Measurements from ENCODE around the gene SLC22A17.
"Not testable (repeated sequence)": the region's sequence is repeated elsewhere in the genome, so short reads cannot be mapped to it uniquely, and the experiment has no call there.

DNA sequence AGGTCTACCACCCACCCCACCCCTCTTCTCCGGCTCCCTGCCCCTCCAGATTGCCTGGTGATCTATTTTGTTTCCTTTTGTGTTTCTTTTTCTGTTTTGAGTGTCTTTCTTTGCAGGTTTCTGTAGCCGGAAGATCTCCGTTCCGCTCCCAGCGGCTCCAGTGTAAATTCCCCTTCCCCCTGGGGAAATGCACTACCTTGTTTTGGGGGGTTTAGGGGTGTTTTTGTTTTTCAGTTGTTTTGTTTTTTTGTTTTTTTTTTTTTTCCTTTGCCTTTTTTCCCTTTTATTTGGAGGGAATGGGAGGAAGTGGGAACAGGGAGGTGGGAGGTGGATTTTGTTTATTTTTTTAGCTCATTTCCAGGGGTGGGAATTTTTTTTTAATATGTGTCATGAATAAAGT, 26.9 kb downstream of the SLC22A17 start:
- TF ChIP-seq POLR2AphosphoS5, POLR2A, EP300 (IDR thresholded peaks at IDR 0.05): not testable (repeated sequence)
- TF ChIP-seq, protein P1, sequence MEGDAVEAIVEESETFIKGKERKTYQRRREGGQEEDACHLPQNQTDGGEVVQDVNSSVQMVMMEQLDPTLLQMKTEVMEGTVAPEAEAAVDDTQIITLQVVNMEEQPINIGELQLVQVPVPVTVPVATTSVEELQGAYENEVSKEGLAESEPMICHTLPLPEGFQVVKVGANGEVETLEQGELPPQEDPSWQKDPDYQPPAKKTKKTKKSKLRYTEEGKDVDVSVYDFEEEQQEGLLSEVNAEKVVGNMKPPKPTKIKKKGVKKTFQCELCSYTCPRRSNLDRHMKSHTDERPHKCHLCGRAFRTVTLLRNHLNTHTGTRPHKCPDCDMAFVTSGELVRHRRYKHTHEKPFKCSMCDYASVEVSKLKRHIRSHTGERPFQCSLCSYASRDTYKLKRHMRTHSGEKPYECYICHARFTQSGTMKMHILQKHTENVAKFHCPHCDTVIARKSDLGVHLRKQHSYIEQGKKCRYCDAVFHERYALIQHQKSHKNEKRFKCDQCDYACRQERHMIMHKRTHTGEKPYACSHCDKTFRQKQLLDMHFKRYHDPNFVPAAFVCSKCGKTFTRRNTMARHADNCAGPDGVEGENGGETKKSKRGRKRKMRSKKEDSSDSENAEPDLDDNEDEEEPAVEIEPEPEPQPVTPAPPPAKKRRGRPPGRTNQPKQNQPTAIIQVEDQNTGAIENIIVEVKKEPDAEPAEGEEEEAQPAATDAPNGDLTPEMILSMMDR (IDR thresholded peaks at IDR 0.05) = not testable (repeated sequence)

All from gastroesophageal sphincter (tissue), 3 donors.